ENCODE measurements around the gene EEA1. TPM values are rescaled to one million over a fixed set of nuclear protein-coding genes. Genes with fewer than 3 reads are reported as not detected.

Gene EEA1
- total RNA-seq, 1 experiment from 2014 or later = 27.4 TPM

DNA sequence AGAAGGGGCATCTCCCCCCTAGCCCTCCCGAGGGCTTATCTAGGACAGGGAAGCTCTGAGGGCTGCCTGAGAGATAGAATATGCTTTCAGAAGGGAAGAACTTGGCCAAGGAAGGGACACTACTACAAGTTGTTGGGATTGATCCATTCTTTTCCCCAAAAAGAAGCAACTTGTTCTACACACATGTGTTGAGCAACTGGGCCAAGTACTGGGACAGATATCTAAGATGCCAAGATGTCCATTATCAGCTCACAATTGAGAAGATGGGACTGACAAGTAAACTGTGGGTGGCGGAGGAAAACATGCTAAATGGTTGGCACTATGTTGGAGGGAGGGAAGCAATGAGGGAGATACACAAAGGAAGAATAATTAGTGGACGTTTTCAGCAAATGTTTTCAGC, 195.4 kb downstream of the EEA1 start:
- no peak overlapping the region for H3K4me3 Mint-ChIP-seq (ENCODE audit: low read depth, unreplicated experiment)
- no TSS peak for BruUV-seq (replicated peaks)
- H3K27ac Mint-ChIP-seq (ENCODE audit: unreplicated experiment) = no peak overlapping the region
- H3K36me3 Mint-ChIP-seq (ENCODE audit: insufficient read depth, unreplicated experiment) = no peaks in the 10 kb centered on the region
- CTCF ChIA-PET = interaction anchor here (0.5 kb wide), 1 partner anchor 75 kb away, joined by 9 read pairs; no protein-coding TSS in a partner anchor
- intact Hi-C loops (cut with micrococcal nuclease; ENCODE audit: unreplicated experiment) = no loop called here
- no peak for DNase-seq
- H3K4me1 Mint-ChIP-seq (ENCODE audit: low read depth, unreplicated experiment) = peaks cover 6% of the 10 kb centered on the region
- TF ChIP-seq, protein P1, sequence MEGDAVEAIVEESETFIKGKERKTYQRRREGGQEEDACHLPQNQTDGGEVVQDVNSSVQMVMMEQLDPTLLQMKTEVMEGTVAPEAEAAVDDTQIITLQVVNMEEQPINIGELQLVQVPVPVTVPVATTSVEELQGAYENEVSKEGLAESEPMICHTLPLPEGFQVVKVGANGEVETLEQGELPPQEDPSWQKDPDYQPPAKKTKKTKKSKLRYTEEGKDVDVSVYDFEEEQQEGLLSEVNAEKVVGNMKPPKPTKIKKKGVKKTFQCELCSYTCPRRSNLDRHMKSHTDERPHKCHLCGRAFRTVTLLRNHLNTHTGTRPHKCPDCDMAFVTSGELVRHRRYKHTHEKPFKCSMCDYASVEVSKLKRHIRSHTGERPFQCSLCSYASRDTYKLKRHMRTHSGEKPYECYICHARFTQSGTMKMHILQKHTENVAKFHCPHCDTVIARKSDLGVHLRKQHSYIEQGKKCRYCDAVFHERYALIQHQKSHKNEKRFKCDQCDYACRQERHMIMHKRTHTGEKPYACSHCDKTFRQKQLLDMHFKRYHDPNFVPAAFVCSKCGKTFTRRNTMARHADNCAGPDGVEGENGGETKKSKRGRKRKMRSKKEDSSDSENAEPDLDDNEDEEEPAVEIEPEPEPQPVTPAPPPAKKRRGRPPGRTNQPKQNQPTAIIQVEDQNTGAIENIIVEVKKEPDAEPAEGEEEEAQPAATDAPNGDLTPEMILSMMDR (IDR thresholded peaks at IDR 0.05; ENCODE audit: unreplicated experiment) = no peak
- H3K27me3 Mint-ChIP-seq (ENCODE audit: unreplicated experiment) = no peaks in the 10 kb centered on the region
- no peaks in the 10 kb centered on the region for H3K9me3 Mint-ChIP-seq (ENCODE audit: low read depth, unreplicated experiment)

DNA sequence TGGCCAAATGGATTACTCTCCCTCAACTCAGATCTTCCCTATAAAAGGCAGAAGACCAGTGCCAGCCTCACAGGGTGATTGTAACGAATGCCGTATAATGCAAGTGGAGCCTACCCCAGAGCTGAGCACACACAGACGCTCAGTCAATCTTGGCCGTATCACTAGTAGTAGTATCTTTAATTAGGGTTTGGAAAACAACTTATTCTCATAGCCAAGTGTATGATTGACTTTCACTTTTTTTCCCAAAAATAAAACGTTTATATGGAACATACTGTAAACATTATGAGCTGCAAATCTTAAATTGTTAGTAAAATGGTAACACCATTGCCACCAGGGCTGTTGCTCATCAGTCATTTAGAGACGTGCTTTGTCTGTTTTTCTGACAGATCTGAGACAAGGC, 195.9 kb downstream of the EEA1 start:
- no TSS peak for BruUV-seq (replicated peaks)
- peaks cover 6% of the 10 kb centered on the region for H3K4me1 Mint-ChIP-seq (ENCODE audit: low read depth, unreplicated experiment)
- CTCF ChIA-PET = interaction anchor here (0.5 to 0.8 kb wide), 2 partner anchors 27 to 75 kb away, joined by 3 to 9 read pairs; no protein-coding TSS in a partner anchor
- H3K27ac Mint-ChIP-seq (ENCODE audit: unreplicated experiment) = no peak overlapping the region
- H3K36me3 Mint-ChIP-seq (ENCODE audit: insufficient read depth, unreplicated experiment) = no peaks in the 10 kb centered on the region
- no peak overlapping the region for H3K4me3 Mint-ChIP-seq (ENCODE audit: low read depth, unreplicated experiment)
- DNase-seq = no peak
- TF ChIP-seq, protein P1 (IDR thresholded peaks at IDR 0.05; ENCODE audit: unreplicated experiment) = no peak
- intact Hi-C loops (cut with micrococcal nuclease; ENCODE audit: unreplicated experiment) = no loop called here
- no peaks in the 10 kb centered on the region for H3K27me3 Mint-ChIP-seq (ENCODE audit: unreplicated experiment)
- H3K9me3 Mint-ChIP-seq (ENCODE audit: low read depth, unreplicated experiment) = no peaks in the 10 kb centered on the region

DNA sequence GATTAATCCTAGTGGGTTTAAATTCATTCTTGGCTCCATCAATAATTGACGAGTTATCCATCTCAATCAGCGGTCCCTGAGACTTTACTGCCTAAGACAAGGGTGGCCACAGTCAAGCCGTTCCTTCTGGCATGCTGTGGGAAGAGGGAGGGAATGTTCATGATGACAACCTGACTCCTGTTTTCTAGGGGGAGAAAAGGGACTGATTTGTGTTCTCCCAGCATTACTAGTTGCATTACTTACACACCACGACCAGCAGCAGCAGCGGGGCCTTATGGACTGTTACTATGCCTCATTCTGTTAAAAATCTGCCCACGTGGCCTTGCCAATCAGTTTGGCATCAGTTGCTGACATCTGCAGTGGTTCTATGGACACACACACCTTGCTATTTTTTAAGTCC, 196.4 kb downstream of the EEA1 start:
- intact Hi-C loops (cut with micrococcal nuclease; ENCODE audit: unreplicated experiment) = no loop called here
- Mint-ChIP-seq H3K9me3 (ENCODE audit: low read depth, unreplicated experiment) (no peaks in the 10 kb centered on the region), H3K4me3 (ENCODE audit: low read depth, unreplicated experiment) (no peak overlapping the region), H3K27ac (ENCODE audit: unreplicated experiment) (no peak overlapping the region), H3K27me3 (ENCODE audit: unreplicated experiment) (no peaks in the 10 kb centered on the region), H3K4me1 (ENCODE audit: low read depth, unreplicated experiment) (peaks cover 6% of the 10 kb centered on the region), H3K36me3 (ENCODE audit: insufficient read depth, unreplicated experiment) (no peaks in the 10 kb centered on the region)
- TF ChIP-seq, protein P1 (IDR thresholded peaks at IDR 0.05; ENCODE audit: unreplicated experiment) = no peak
- CTCF ChIA-PET = interaction anchor here (0.8 kb wide), 1 partner anchor 27 kb away, joined by 3 read pairs; no protein-coding TSS in a partner anchor
- no peak for DNase-seq
- no TSS peak for BruUV-seq (replicated peaks)

DNA sequence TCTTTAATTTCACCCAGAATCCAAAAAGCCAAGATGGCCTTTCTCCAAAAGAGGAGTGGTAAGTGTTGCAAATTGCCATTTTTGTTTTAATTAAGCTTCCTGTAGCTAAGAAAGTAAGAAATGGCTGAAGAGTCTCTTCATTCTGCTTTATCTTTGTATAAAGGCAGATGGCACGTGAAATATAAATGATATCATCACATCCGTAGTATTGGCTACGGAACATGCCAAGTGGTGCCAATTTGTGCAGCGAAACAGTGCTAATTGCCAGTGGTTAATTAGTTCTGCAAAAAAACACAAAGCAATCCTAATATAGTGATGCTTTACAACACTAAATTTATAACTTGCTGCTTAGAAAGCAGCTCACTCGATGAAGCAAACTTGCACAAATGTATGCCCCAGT, 196.9 kb downstream of the EEA1 start:
- intact Hi-C loops (cut with micrococcal nuclease; ENCODE audit: unreplicated experiment) = no loop called here
- no TSS peak for BruUV-seq (replicated peaks)
- no peak overlapping the region for H3K27ac Mint-ChIP-seq (ENCODE audit: unreplicated experiment)
- H3K4me1 Mint-ChIP-seq (ENCODE audit: low read depth, unreplicated experiment) = peaks cover 6% of the 10 kb centered on the region
- TF ChIP-seq, protein P1 (IDR thresholded peaks at IDR 0.05; ENCODE audit: unreplicated experiment) = no peak
- H3K36me3 Mint-ChIP-seq (ENCODE audit: insufficient read depth, unreplicated experiment) = no peaks in the 10 kb centered on the region
- CTCF ChIA-PET = no interaction called here
- H3K9me3 Mint-ChIP-seq (ENCODE audit: low read depth, unreplicated experiment) = no peaks in the 10 kb centered on the region
- no peaks in the 10 kb centered on the region for H3K27me3 Mint-ChIP-seq (ENCODE audit: unreplicated experiment)
- no peak overlapping the region for H3K4me3 Mint-ChIP-seq (ENCODE audit: low read depth, unreplicated experiment)
- DNase-seq = no peak

Measured in Calu3 (cell line).